Activated CD4-positive, alpha-beta T cell treated with anti-CD3 and anti-CD28 coated beads for 1 hour (primary cell): ENCODE measurements around the gene AGBL5.
A peak's percentile ranks its signal among the peaks of the same experiment; 100 is the strongest.

Experiments used
- DNase-seq: peaks from one replicate; pipeline ENCODE4 v3.0.0-alpha.2; 2020

Gene AGBL5

GRCh38 chr2:27050996-27051901 is at the start of gene AGBL5:
Gene AGBL5 (plus strand): TSS chr2:27051668. CDS start chr2:27052959, 1,291 bp downstream.
- DNase-seq: peak; percentile 95

GRCh38 chr2:27001950-27002349 is 49.5 kb upstream of the AGBL5 start:
- no peak for DNase-seq

- no peak for DNase-seq
Measured at GRCh38 chr2:27003007-27003406, 48.5 kb upstream of the AGBL5 start.

- DNase-seq: no peak
Measured at GRCh38 chr2:27003857-27004256, 47.6 kb upstream of the AGBL5 start.

GRCh38 chr2:27006602-27007415 is 44.7 kb upstream of the AGBL5 start:
- DNase-seq: no peak

- no peak for DNase-seq
Measured at GRCh38 chr2:27007416-27008374, 43.8 kb upstream of the AGBL5 start.

- no peak for DNase-seq
Measured at GRCh38 chr2:27008678-27009077, 42.8 kb upstream of the AGBL5 start.

- DNase-seq: no peak
Measured at GRCh38 chr2:27009083-27009482, 42.4 kb upstream of the AGBL5 start.

GRCh38 chr2:27009716-27010115 is 41.8 kb upstream of the AGBL5 start:
- no peak for DNase-seq

- no peak for DNase-seq
Measured at GRCh38 chr2:27010139-27010538, 41.3 kb upstream of the AGBL5 start.

- DNase-seq: no peak
Measured at GRCh38 chr2:27013738-27014137, 37.7 kb upstream of the AGBL5 start.

- no peak for DNase-seq
Measured at GRCh38 chr2:27014771-27015433, 36.6 kb upstream of the AGBL5 start.

GRCh38 chr2:27016801-27017325 is 34.6 kb upstream of the AGBL5 start:
- DNase-seq: peak; percentile 24

GRCh38 chr2:27018142-27018541 is 33.3 kb upstream of the AGBL5 start:
- DNase-seq: no peak

GRCh38 chr2:27019459-27019858 is 32.0 kb upstream of the AGBL5 start:
- DNase-seq: no peak

- DNase-seq: no peak
Measured at GRCh38 chr2:27019931-27020855, 31.3 kb upstream of the AGBL5 start.

GRCh38 chr2:27021253-27022049 is 30.0 kb upstream of the AGBL5 start:
- no peak for DNase-seq

- no peak for DNase-seq
Measured at GRCh38 chr2:27023740-27024139, 27.7 kb upstream of the AGBL5 start.

- no peak for DNase-seq
Measured at GRCh38 chr2:27024188-27024587, 27.3 kb upstream of the AGBL5 start.

GRCh38 chr2:27024812-27025211 is 26.7 kb upstream of the AGBL5 start:
- DNase-seq: no peak
